AG04449 (cell line): ENCODE data around the gene LAMA3.

Experiments used
- CTCF ChIA-PET: fragments of 350-600 bp; formaldehyde crosslinking; extraction: SDS; loops from one replicate; lab custom pipeline; 2021; ENCODE audit warnings: antibody characterized with exemption; lab: Yijun Ruan, JAX
- POLR2A ChIA-PET: fragments of 400-600, 350-600 bp; formaldehyde crosslinking; extraction: SDS; loops from one replicate; lab custom pipeline; 2020; ENCODE audit warnings: antibody characterized with exemption, inconsistent platforms; lab: Yijun Ruan, JAX
- DNase-seq: peaks from one replicate; pipeline ENCODE4 v3.0.0-alpha.2; 2010; ENCODE audit warnings: low read depth, low spot score
- H3K4me3 ChIP-seq: 2 replicates; pipeline ENCODE4 v1.5.1; 2011; ENCODE audit warnings: low read depth, mild to moderate bottlenecking, control low read depth, low read length
- CTCF ChIP-seq: IDR thresholded peaks from one replicate; pipeline ENCODE4 v1.5.1; 2011; ENCODE audit warnings: mild to moderate bottlenecking, moderate library complexity, low read length, control low read depth, inconsistent platforms; ENCODE audit not compliant: insufficient read depth; ENCODE audit errors: missing control alignments

The LAMA3 gene

GRCh38 chr18:23868136-23868785, 179.0 kb downstream of the LAMA3 start:
- ChIA-PET CTCF (interaction anchor here (1.1 kb wide), 1 partner anchor 51 kb away, joined by 4 read pairs; no protein-coding TSS in a partner anchor), POLR2A (interaction anchor here (0.5 kb wide), 1 partner anchor 272 kb away, joined by 3 read pairs; no protein-coding TSS in a partner anchor)
- TF ChIP-seq CTCF = no peak
- DNase-seq = no peak
- no peak overlapping the region for H3K4me3 ChIP-seq

- DNase-seq = no peak
- ChIA-PET CTCF (no interaction called here), POLR2A (no interaction called here)
- H3K4me3 ChIP-seq = no peak overlapping the region
- no peak for TF ChIP-seq CTCF
Measured at GRCh38 chr18:23870676-23871380, 181.6 kb downstream of the LAMA3 start.

GRCh38 chr18:23871410-23871809, 182.2 kb downstream of the LAMA3 start:
- H3K4me3 ChIP-seq = no peak overlapping the region
- CTCF ChIA-PET = no interaction called here
- no peak for TF ChIP-seq CTCF
- POLR2A ChIA-PET = no interaction called here
- no peak for DNase-seq

- H3K4me3 ChIP-seq = no peak overlapping the region
- no peak for TF ChIP-seq CTCF
- ChIA-PET CTCF (interaction anchor here (1.3 kb wide), 1 partner anchor 46 kb away, joined by 5 read pairs; no protein-coding TSS in a partner anchor), POLR2A (no interaction called here)
- no peak for DNase-seq
Measured at GRCh38 chr18:23872701-23873550, 183.7 kb downstream of the LAMA3 start.

- DNase-seq = no peak
Measured at GRCh38 chr18:23875966-23876895, 187.0 kb downstream of the LAMA3 start.

More at GRCh38 chr18:23875966-23876895, 187.0 kb downstream of the LAMA3 start:
- POLR2A ChIA-PET = no interaction called here
- TF ChIP-seq CTCF = no peak
- H3K4me3 ChIP-seq = no peak overlapping the region
- CTCF ChIA-PET = no interaction called here
